ENCODE measurements around the gene CBY2.

- no peak for TF ChIP-seq CTCF (IDR thresholded peaks at IDR 0.05)
- no peak for TF ChIP-seq POLR2A (IDR thresholded peaks at IDR 0.05)
- TF ChIP-seq POLR2AphosphoS5 (IDR thresholded peaks at IDR 0.05) = no peak
- TF ChIP-seq EP300 (IDR thresholded peaks at IDR 0.05) = no peak
Observed at GRCh38 chr13:45705918-45706317, 3.8 kb downstream of the CBY2 start.

Measured in gastroesophageal sphincter (tissue), 3 donors.